ENCODE data around the gene TNFAIP8L3. TPM values are rescaled to one million over a fixed set of nuclear protein-coding genes. Genes with fewer than 3 reads are reported as not detected.

Gene TNFAIP8L3
- total RNA-seq, 2 experiments from 2014 or later, result not detected

- H3K27me3 ChIP-seq (ENCODE audit: control insufficient read depth in 1 of 2, insufficient read depth in 2 of 2, low read length in 2 of 2), result peaks cover 4% of the 10 kb centered on the region in 2 experiments
- TF ChIP-seq CTCF (IDR thresholded peaks at IDR 0.05), result no peak
- H3K9me3 ChIP-seq (ENCODE audit: control insufficient read depth in 1 of 2, insufficient read depth in 1 of 2, low read length in 2 of 2), result peaks cover 0 to 4% of the 10 kb centered on the region in 2 experiments
- DNase-seq (no peak), ATAC-seq (ENCODE audit: poor library complexity) (no peak)
- Mint-ChIP-seq H3K36me3 (ENCODE audit: low read depth) (no peaks in the 10 kb centered on the region), H3K9me3 (peaks cover 5% of the 10 kb centered on the region), H3K4me3 (no peak overlapping the region), H3K27ac (no peak overlapping the region), H3K27me3 (peaks cover 25% of the 10 kb centered on the region), H3K4me1 (ENCODE audit: low read depth) (no peaks in the 10 kb centered on the region)
- H3K4me3 ChIP-seq (ENCODE audit: low read length), result no peak overlapping the region
- no peaks in the 10 kb centered on the region for H3K36me3 ChIP-seq (ENCODE audit: insufficient read depth, low read length)
- POLR2A ChIA-PET, result no interaction called here
- no peaks in the 10 kb centered on the region for H3K4me1 ChIP-seq (ENCODE audit: insufficient read depth, low read length)
- no peak overlapping the region for H3K27ac ChIP-seq (ENCODE audit: low read depth in 1 of 2, low read length in 2 of 2)
- CTCF ChIA-PET, result no interaction called here
- intact Hi-C loops (cut with DNase I, micrococcal nuclease), result no loop called here
These were observed 27.0 kb upstream of the TNFAIP8L3 start for GRCh38 chr15:51121631-51122225.

GRCh38 chr15:51121118-51121517 lies 26.4 kb upstream of the TNFAIP8L3 start:
- Mint-ChIP-seq H3K36me3 (ENCODE audit: low read depth) (no peaks in the 10 kb centered on the region), H3K27ac (no peak overlapping the region), H3K9me3 (peaks cover 5% of the 10 kb centered on the region), H3K4me1 (ENCODE audit: low read depth) (no peaks in the 10 kb centered on the region), H3K4me3 (no peak overlapping the region), H3K27me3 (peaks cover 20% of the 10 kb centered on the region)
- Histone ChIP-seq H3K36me3 (ENCODE audit: insufficient read depth, low read length) (no peaks in the 10 kb centered on the region), H3K27ac (ENCODE audit: low read depth in 1 of 2, low read length in 2 of 2) (no peak overlapping the region), H3K9me3 (ENCODE audit: control insufficient read depth in 1 of 2, insufficient read depth in 1 of 2, low read length in 2 of 2) (peaks cover 0 to 4% of the 10 kb centered on the region in 2 experiments), H3K27me3 (ENCODE audit: control insufficient read depth in 1 of 2, insufficient read depth in 2 of 2, low read length in 2 of 2) (peaks cover 4% of the 10 kb centered on the region in 2 experiments), H3K4me3 (ENCODE audit: low read length) (no peak overlapping the region), H3K4me1 (ENCODE audit: insufficient read depth, low read length) (no peaks in the 10 kb centered on the region)
- ChIA-PET POLR2A (no interaction called here), CTCF (no interaction called here)
- intact Hi-C loops (cut with DNase I, micrococcal nuclease), result no loop called here
- TF ChIP-seq CTCF (IDR thresholded peaks at IDR 0.05), result no peak
- ATAC-seq (ENCODE audit: poor library complexity), result no peak
- DNase-seq, result peak in 2 of 14 experiments; percentile 37 to 56

- no peaks in the 10 kb centered on the region for H3K4me1 ChIP-seq (ENCODE audit: insufficient read depth, low read length)
- no peak for DNase-seq
- Mint-ChIP-seq H3K27ac (no peak overlapping the region), H3K4me1 (ENCODE audit: low read depth) (no peaks in the 10 kb centered on the region), H3K27me3 (peaks cover 21% of the 10 kb centered on the region), H3K9me3 (peaks cover 5% of the 10 kb centered on the region), H3K36me3 (ENCODE audit: low read depth) (no peaks in the 10 kb centered on the region), H3K4me3 (no peak overlapping the region)
- no peak overlapping the region for H3K4me3 ChIP-seq (ENCODE audit: low read length)
- ChIA-PET POLR2A (no interaction called here), CTCF (no interaction called here)
- H3K9me3 ChIP-seq (ENCODE audit: control insufficient read depth in 1 of 2, insufficient read depth in 1 of 2, low read length in 2 of 2), result peaks cover 0 to 4% of the 10 kb centered on the region in 2 experiments
- ATAC-seq (ENCODE audit: poor library complexity), result no peak
- H3K36me3 ChIP-seq (ENCODE audit: insufficient read depth, low read length), result no peaks in the 10 kb centered on the region
- peaks cover 0 to 2% of the 10 kb centered on the region in 2 experiments for H3K27me3 ChIP-seq (ENCODE audit: control insufficient read depth in 1 of 2, insufficient read depth in 2 of 2, low read length in 2 of 2)
- intact Hi-C loops (cut with DNase I, micrococcal nuclease), result no loop called here
- TF ChIP-seq CTCF (IDR thresholded peaks at IDR 0.05), result no peak
- H3K27ac ChIP-seq (ENCODE audit: low read depth in 1 of 2, low read length in 2 of 2), result no peak overlapping the region
These were observed 24.4 kb upstream of the TNFAIP8L3 start for GRCh38 chr15:51119120-51119519.

Data from CD4-positive, alpha-beta T cell (primary cell).